GM18499 (cell line): ENCODE results near the gene NEMP2.

Experiments
- ATAC-seq: cut with Tn5 transposase; IDR thresholded peaks from one replicate; pipeline ENCODE4 v1.9.1; 2021; ENCODE audit warnings: moderate number of reproducible peaks; ENCODE audit not compliant: insufficient read depth, unreplicated experiment

Gene NEMP2

DNA sequence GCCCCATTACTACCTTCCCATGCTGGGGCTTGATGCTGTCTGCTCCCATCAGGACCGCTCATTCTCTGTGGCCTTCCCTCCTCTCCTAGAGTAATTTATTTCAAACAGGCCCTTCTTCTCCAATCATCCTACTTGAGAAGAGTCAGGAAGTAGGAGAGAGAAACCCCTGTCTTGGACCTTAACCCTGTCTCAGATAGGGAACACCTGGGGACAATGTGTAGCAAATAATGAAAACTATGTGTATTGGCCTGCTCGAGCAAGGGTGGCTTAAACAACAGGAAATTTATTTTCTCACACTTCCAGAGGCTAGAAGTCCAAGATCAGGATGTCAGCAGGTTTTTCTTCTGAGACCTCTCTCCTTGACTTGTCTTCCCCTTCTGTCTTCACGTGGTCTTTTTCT lies 26.6 kb upstream of the NEMP2 start:
- no peak for ATAC-seq

DNA sequence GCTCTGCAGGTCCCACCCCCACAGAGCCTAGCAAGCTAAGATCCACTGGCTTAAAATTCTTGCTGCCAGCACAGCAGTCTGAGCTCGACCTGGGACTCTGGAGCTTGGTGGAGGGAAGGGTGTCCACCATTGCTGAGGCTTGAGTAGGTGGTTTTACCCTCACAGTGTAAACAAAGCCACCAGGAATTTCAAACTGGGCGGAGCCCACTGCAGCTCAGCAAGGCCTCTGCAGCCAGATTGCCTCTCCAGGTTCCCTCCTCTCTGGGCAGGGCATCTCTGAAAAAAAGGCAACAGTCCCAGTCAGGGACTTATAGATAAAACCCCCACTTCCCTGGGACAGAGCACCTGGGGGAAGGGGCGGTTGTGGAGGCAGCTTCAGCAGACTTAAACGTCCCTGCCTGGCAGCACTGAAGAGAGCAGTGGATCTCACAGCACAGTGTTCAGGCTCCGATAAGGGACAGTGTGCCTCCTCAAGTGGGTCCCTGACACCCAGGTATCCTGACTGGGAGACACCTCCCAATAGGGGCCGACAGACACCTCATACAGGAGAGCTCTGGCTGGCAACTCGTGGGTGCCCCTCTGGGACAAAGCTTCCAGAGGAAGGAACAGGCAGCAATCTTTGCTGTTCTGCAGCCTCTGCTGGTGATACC lies 20.0 kb upstream of the NEMP2 start:
- no peak for ATAC-seq

DNA sequence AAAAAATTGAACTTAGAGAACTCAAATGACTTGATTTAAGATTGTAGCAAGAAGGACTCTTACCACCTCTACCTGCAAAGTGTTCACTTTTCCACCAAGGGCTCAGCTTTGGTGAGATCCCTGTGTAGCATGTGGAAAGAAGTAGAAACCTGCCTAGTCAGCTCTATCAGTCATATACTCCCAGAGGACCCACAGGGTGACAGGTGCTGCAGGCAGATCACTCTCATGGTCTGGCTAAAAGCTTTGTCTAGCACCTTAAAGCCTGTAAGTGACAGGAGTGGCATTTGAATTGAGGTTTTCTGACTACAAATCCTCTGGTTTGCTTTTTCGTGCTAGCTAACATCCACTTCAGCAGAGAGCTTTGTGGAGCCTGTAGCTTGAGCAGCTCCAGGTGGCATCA lies 18.7 kb upstream of the NEMP2 start:
- ATAC-seq: no peak

DNA sequence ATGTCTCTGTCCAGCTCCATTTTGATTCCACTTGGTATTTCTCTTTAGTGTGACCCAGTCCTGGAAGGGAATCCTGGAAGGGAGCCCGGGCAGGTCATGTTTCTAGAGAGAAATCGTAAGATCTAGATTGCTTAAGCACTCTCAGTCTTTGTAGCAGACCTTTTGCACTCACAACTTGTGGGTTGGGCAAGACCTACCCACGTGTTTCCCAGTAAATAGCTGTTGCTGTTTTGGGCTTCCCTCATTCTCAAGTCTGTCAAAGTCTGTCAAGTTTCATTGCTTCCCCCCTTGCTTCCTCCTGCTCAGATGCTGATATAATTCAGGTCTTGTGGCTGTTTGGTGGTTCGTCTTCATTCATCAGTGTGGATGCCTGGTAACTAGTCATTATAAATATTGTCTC lies 17.4 kb upstream of the NEMP2 start:
- no peak for ATAC-seq

DNA sequence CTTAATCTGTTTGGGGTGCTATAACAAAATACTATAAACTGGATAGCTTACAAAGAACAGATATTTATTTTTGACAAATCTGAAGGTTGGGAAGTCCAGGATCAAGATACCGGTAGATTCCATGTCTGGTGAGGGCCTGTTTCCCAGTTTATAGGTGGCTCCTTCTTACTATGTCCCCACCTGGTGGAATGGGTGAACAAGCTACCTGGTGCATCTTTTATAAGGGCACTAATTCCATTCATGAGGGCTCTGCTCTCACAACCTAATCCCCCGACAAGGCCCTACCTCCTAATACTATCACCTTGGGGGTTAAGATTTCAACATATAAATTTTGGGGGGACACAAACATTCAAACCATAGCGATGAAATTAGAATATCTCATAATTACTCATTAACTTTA lies 15.6 kb upstream of the NEMP2 start:
- ATAC-seq: no peak

DNA sequence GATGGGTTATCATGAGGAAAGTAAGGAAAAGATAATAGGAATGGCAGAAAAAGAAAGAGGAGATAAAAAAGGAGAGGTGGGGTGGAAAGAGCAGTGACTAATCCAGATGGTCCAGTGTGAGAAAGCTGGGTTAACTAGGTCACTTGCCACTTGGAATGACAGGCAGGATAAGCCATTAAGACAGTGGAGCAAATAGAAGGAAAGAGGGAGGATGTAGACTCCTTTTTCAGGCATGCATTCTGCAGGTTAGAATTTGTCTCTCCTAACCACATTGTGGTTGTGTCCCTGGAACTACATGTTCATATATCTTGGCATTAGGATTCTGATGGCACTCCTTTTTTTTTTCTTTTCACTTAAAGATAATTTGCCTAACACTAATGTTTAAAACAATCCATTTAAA lies 13.4 kb upstream of the NEMP2 start:
- no peak for ATAC-seq

DNA sequence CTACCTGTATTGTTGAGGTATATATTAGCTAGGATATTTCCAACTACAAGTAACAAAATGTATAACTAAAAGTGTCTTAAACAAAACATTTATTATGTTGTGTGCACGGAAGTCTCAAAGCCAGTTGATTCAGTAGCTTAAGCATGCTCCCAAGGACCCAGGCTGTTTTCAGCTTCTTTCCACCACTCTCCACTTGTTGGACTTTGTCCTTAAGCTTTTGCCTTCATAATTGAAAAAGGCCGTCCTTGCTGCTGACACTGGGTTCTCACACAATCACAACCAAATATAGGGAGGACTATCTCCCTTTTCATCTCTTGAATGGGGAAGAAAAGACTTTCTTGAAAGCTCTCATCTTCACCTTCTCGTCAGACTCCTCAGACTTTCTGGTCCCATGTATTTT lies 12.2 kb upstream of the NEMP2 start:
- ATAC-seq: no peak

DNA sequence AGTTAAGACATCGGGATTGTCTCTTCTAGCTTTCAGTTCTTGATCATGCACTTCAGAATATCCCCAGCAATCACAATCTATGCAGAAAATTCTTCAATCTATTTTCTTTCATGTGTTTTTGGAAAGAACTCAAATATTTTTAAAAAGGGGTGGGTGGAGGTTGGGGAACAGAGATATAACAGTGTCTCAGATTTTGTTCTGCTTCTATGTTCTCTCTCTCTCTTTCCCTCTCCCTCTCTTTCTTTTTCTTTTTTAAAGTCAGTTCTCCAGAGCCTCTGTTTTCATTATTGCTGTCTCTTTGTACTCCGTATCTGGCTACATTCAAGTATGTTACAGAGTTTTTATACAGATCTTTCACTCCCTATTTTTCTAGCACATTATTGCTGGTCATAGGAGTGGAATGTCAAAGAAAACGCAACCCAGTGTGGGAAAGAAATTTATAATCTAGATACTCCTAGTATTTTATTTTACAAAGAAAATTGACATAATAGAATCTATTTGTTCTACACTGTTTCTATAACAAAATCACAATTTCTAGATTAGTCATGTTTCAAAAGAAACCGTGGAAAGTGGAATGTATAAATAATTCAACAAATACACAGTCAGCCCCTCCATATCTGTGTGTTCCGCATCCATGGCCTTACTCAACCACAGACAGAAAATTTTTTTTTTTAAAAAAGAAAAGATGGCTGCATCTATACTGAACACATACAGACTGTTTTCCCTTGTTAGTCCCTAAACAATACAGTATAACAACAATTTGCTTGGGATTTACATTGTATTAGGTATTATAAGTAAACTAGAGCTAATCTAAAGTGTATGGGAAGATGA lies 11.2 kb upstream of the NEMP2 start:
- no peak for ATAC-seq

DNA sequence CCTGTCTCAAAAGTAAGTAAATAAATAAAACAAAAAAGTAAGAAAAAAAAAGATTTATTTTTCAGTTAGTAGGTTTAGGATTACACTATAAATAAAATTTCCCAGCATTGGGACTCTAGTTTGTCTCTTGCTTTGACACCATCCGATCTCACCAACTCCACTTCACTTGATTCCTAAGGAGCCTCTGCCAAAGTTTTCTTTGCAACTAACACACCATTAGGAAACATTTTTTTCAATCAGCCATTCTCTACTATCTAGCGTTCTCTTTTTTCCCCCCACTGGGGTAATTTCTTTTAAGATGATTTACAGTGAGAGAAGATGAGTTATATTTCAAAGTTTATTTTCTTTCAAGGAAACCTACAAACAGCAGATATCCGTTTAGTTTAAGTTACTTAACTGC lies 10.6 kb upstream of the NEMP2 start:
- no peak for ATAC-seq

DNA sequence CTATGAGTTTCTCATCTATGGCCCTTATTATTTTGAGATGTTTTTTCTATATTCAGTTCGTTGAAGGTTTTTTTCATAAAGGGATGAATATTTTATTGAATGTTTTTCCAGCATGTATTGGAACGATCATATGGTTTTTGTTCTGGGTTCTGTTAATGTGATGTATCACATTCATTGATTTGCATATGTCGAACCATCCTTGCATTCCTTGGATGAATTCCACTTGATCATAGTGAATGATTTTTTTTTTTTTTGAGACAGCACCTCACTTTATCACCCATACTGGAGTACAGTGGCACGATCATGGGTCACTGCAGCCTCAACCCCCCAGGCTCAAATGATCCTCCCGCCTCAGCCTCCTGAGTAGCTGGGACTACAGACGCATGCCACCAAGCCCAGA lies 5.5 kb upstream of the NEMP2 start:
- no peak for ATAC-seq

DNA sequence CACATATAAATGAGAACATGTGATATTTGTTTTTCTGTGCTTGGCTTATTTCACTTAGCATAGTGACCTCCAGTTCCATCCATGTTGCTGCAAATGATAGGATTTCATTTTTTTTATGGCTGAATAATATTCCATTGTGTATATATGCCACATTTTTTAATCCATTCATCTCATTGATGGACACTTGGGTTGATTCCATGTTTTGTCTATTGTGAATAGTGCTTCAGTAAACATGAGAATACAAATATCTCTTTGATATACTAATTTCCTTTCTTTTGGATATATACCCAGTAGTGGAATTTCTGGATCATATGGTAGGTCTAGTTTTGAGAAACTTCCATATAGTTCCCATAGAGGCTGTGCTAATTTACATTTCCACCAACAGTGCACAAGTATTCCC lies 3.7 kb upstream of the NEMP2 start:
- ATAC-seq: no peak

DNA sequence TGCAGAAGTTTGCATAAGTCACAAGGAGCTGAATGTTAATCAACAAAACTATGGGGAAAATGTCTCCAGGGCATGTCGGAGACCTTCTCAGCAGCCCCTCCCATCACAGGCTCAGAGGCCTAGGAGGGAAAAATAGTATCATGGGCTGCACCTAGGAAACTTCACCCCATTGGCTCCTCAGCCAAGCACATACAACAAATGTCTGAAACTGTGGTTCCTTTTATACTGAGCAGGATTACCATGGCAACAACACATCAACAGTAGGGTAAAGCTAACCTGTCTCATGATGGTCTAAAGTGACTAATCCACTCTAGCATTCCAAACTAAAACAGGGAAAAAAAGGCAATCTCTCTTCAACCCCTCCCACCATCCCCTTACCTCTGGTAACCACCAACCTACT lies 3.2 kb upstream of the NEMP2 start:
- ATAC-seq: no peak

DNA sequence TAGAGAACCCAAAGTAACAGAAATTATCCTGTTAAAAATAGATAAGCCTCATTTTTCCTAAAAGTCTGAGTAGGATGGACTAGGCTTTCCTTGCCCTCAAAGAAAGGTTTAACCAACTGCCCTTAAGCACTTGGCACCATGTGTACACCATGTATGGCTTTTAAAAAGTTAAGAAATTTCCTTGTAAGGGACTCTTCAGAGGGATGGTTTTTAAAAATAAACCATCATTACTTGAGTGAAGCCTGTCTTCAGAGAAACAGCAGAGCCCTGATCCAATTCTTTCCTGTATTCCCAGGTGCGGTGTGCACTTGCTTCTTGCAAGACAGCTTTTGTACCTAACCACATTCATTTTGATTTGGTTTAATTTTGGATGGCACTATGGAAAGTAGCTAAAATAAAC lies 1.1 kb upstream of the NEMP2 start:
- ATAC-seq: no peak

DNA sequence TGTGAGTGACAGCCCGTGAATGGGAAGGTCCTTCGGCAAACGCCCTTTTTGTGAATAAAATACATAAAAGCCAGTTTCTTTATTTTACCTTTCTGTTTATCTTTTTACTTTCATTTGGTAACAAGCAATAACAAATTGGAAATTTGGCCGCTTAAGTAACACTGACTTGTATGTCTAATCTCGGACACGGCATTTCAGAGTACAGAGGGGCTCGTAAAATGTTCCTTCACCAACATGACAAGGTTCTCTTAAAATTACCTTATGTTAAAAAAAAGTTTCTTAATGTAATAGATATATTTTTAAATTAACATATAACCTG lies 558 bp upstream of the NEMP2 start:
- ATAC-seq: no peak

DNA sequence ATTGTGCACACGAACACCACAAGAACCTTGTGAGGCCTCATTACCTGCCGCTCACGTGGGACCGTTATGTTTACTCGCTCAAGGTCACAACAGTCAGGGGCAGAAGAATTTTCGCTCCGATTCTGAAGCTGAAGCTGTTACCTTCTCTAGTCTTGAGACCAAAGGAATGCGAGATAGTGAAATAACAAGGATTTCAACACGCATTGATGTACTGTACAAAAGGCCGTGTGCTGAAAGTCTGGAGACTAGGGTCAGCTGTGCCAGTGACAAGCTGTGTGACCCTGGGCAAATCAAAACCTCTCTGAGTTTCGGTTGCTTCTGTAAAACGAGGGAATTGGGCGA lies 583 bp downstream of the NEMP2 start:
- no peak for ATAC-seq

DNA sequence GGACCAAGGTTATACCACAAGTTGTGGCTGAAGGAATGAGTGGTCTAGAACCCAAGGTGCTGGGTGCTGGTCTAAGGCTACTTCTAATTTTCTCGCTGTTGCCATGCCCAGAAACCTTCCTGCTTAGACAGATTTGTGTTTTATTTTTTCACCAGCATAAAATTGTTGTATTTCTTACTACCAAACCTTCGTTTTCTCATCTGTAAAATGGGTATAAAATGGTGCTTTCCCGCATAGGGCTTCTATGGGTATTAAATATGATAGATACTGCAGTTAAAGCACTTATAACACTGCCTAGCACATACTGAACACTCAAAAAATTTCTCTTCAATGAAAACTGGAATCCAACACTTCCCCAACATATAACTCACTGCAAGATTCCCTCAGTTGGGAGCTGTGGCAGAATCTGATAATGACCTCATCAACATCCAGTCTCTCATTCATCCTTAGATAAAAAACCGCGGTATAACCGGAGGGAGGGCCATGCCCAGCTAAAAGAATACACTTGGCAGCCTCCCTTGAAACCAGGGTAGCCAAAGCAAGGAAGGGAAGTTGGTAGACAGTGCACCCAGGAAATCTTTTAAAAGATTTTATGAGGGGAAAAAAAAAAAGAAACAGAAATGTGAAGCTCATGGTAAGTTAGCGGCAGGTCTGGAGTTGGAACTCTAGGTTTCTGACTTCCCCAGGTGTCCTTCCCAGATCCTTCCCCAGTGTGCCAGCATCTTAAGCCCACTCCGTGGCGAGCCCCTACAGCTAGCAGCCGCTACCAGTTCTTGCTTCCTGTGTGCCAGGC lies 1.2 kb downstream of the NEMP2 start:
- no peak for ATAC-seq

DNA sequence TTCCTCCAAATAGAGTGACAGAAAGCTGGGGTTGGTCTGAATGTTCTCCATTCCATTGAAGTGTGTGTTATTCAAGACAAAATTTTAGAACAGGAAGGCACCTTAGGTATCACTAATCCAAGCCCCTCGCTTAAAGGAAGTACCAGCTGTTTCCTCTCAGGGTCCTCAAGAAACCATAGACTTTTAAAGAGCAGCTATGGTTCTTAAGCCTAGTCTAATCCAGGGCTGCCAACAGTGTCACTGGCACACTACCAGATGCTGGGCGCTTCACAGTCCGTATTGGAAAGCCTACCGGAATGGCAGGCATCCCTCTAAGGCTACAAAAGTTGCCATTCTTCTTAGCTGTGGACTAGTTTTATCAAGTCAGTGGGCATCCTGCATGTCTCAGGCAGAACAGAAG lies 1.9 kb downstream of the NEMP2 start:
- no peak for ATAC-seq

DNA sequence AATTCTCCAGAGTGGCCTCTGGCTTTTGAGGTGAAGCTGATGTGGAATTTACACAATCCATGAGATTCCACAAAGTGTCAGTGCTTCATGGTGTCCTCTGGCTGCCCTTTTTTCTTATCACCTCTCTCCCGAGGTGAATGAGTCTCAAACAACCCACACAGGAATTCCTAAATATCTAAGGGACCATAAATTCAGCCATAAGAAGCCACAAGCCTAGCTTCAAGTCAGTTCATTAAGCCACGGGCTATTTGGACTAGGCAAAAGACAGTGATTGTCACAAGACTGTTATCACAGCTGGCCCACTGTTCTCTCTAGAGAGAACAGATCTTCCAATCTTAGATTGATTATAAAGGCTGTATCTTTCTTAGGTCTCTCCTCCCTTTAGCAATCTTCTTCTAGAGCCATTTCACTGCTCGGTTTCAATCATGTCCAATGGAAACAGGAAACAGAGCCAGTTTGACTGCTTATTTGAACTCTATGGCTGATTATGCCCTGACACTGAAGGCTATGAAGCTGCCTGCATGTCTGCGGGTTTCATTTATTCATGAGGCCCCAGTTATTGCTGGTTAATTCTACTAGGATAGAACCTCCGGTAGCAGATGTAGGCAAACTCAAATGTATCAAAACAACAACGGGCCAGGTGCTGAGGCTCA lies 4.1 kb downstream of the NEMP2 start:
- no peak for ATAC-seq

DNA sequence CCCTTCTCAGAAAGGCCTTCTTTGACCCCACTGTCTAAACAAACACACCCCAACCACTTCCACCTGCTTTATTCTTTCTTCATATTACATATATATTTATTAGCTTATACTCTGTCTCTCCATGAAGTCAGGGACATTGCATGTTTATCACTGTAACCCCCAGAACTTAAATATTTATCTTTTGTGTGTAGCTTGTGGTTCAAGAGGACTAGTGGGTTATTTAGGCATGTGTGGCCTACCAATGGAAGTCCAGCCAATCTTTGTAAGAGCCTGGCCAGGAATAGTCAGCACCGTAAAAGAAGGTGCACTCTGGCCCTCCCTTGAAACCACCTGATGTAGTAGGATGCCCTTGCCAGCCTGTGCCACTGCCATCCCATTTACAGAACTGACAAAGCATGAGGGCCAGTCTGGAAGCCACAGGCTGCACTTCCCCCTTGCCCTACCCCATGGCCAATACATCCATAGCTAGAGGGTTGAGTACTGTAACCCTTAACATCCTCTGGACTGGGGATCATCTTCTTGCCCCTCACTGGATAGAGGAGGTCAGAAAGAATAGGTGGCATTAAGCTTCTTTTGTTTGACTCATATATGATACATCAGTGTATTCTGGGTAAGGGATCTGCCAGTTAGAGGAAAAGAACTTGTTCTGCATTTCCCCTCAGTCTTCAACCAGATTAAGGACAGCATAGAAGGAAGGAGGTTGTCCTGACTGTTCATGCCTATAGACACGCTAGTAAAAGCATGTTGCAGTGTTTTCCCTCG lies 4.9 kb downstream of the NEMP2 start:
- no peak for ATAC-seq

DNA sequence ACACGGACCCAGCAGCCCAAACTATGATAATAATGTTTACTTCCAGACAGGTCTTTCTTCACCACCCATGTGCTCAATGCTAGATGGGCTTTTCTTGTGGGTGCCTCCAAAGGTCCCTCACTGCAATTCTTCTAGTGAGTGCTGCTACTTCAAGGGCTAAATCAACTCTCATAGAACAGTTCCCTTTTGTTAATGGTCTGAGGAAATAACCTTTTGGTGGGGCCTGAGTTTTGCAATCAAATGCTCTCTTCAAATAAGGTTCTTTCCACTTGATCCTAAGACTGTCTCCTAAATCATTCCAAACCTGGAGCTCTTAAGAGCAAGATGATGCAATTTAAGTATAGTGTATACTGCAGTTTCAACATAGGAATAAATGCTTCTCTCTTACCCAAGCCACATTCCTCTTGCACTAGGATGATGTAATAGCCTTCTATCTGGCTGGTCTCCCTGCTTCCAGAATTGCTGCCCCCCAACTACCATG lies 6.0 kb downstream of the NEMP2 start:
- no peak for ATAC-seq
